Pulmonary artery endothelial cell (primary cell): ENCODE results near the gene NUP98. TPM values are rescaled to one million over a fixed set of nuclear protein-coding genes. Genes with fewer than 3 reads are reported as not detected.
"Not testable (repeated sequence)": the region's sequence is repeated elsewhere in the genome, so short reads cannot be mapped to it uniquely, and the experiment has no call there.

Source experiments
- DNase-seq: peaks from one replicate; pipeline ENCODE4 v3.0.0-alpha.2; 2011; ENCODE audit warnings: low read depth, low spot score
- total RNA-seq: library from RNA; depleted of rRNA; stranded (reverse); fragments of >200 nt; gene quantifications from 2 replicates; pipeline ENCODE4 v1.2.3, GENCODE V29; 2014

Gene NUP98
- total RNA-seq, 1 donor from 2014 or later, result 104 TPM

GRCh38 chr11:3826721-3827120 lies 29.4 kb upstream of the NUP98 start:
- DNase-seq, result no peak

- no peak for DNase-seq
These were observed 28.3 kb upstream of the NUP98 start for GRCh38 chr11:3825473-3826154.

GRCh38 chr11:3824714-3825472 lies 27.5 kb upstream of the NUP98 start:
- no peak for DNase-seq

- DNase-seq, result no peak
These were observed 26.6 kb upstream of the NUP98 start for GRCh38 chr11:3823762-3824506.

GRCh38 chr11:3823303-3823702 lies 25.9 kb upstream of the NUP98 start:
- no peak for DNase-seq

GRCh38 chr11:3822312-3822711 lies 25.0 kb upstream of the NUP98 start:
- no peak for DNase-seq

GRCh38 chr11:3820971-3821370 lies 23.6 kb upstream of the NUP98 start:
- DNase-seq, result no peak

- no peak for DNase-seq
These were observed 19.9 kb upstream of the NUP98 start for GRCh38 chr11:3817181-3817800.

- no peak for DNase-seq
These were observed 19.3 kb upstream of the NUP98 start for GRCh38 chr11:3816673-3817072.

GRCh38 chr11:3815845-3816244 lies 18.5 kb upstream of the NUP98 start:
- DNase-seq, result no peak

GRCh38 chr11:3814832-3815231 lies 17.5 kb upstream of the NUP98 start:
- DNase-seq, result not testable (repeated sequence)

- DNase-seq, result no peak
These were observed 13.6 kb upstream of the NUP98 start for GRCh38 chr11:3810951-3811350.

GRCh38 chr11:3810446-3810845 lies 13.1 kb upstream of the NUP98 start:
- no peak for DNase-seq

- DNase-seq, result no peak
These were observed 12.2 kb upstream of the NUP98 start for GRCh38 chr11:3809624-3809928.

GRCh38 chr11:3808861-3809623 lies 11.7 kb upstream of the NUP98 start:
- no peak for DNase-seq

GRCh38 chr11:3807909-3808860 lies 10.8 kb upstream of the NUP98 start, which contains the start of gene PGAP2:
PGAP2 (plus strand) TSS chr11:3808560; CDS start chr11:3811260, 2,700 bp downstream.
- no peak for DNase-seq

- no peak for DNase-seq
These were observed 6.6 kb upstream of the NUP98 start for GRCh38 chr11:3803726-3804495.

- no peak for DNase-seq
These were observed 4.8 kb upstream of the NUP98 start for GRCh38 chr11:3802011-3802790.
